H1 (cell line): Measurements from ENCODE around the gene AOAH. TPM values are rescaled to one million over a fixed set of nuclear protein-coding genes. Genes with fewer than 3 reads are reported as not detected.

Experiments
- CTCF ChIA-PET: fragments of 300-600 bp; sonication (Branson Sonifier 250); formaldehyde crosslinking; loops from one replicate; lab custom pipeline; 2021; ENCODE audit not compliant: partially characterized antibody; lab: Charles Lee
- POLR2A ChIA-PET: fragments of 300-600 bp; sonication (Branson Sonifier 250); formaldehyde crosslinking; loops from one replicate; lab custom pipeline; 2021; ENCODE audit warnings: inconsistent platforms; ENCODE audit not compliant: partially characterized antibody; lab: Charles Lee
- DNase-seq, 2 experiments: peaks; one replicate each; pipeline versions ENCODE4 v3.0.0 to v3.0.0-alpha.2; 2010 to 2022; ENCODE audit warnings: low spot score in 2 of 2, low read depth in 1 of 2, mixed read lengths in 1 of 2
- FAIRE-seq: peaks from 2 replicates; lab custom pipeline; 2011; peaks lifted over from hg19 to GRCh38; lab: Jason Lieb, UNC
- H2AFZ ChIP-seq: 2 replicates; pipeline ENCODE4 v1.8.1; 2012; ENCODE audit warnings: low read length, inconsistent platforms
- H2AK5ac ChIP-seq: 2 replicates; pipeline ENCODE4 v1.6.1; 2013; ENCODE audit warnings: low read depth, low read length
- H2BK120ac ChIP-seq: replicated peaks from 2 replicates; pipeline ENCODE3; 2013; ENCODE audit warnings: low read depth, low read length, inconsistent platforms
- H2BK12ac ChIP-seq: 2 replicates; pipeline ENCODE4 v1.6.1; 2013; ENCODE audit warnings: low read depth, low read length
- H2BK15ac ChIP-seq: 2 replicates; pipeline ENCODE4 v1.6.1; 2013; ENCODE audit warnings: low read length
- H2BK20ac ChIP-seq: 2 replicates; pipeline ENCODE4 v1.6.1; 2013; ENCODE audit warnings: low read length
- H2BK5ac ChIP-seq: 2 replicates; pipeline ENCODE4 v1.6.1; 2013; ENCODE audit warnings: low read depth, low read length
- H3K14ac ChIP-seq: 2 replicates; pipeline ENCODE4 v1.6.1; 2013; ENCODE audit warnings: inconsistent platforms; ENCODE audit not compliant: insufficient read length
- H3K18ac ChIP-seq: 2 replicates; pipeline ENCODE4 v1.6.1; 2013; ENCODE audit warnings: low read length; ENCODE audit errors: extremely low read depth
- H3K23ac ChIP-seq: 2 replicates; pipeline ENCODE4 v1.6.1; 2013; ENCODE audit warnings: inconsistent platforms; ENCODE audit not compliant: insufficient read length
- H3K23me2 ChIP-seq: 2 replicates; pipeline ENCODE4 v1.6.1; 2013; ENCODE audit warnings: low read depth, low read length
- H3K27ac ChIP-seq: 2 replicates; pipeline ENCODE4 v1.6.1; 2011; ENCODE audit warnings: low read depth, low read length, inconsistent platforms
- H3K27me3 ChIP-seq, 4 experiments: replicated peaks in 1 of 4; 1 replicate in 1 of 4; 2 replicates in 3 of 4; pipeline versions ENCODE4 v1.6.1 to v1.8.1; 2011 to 2013; ENCODE audit warnings: low read length in 3 of 4, mild to moderate bottlenecking in 3 of 4, inconsistent platforms in 2 of 4, mixed read lengths in 2 of 4, moderate library complexity in 1 of 4; ENCODE audit not compliant: control insufficient read depth in 3 of 4, insufficient read depth in 3 of 4; ENCODE audit errors: extremely low read depth in 1 of 4
- H3K36me3 ChIP-seq, 4 experiments: 2 replicates each; pipeline versions ENCODE4 v1.6.1 to v1.8.1; 2011 to 2013; ENCODE audit warnings: mild to moderate bottlenecking in 4 of 4, low read length in 3 of 4, moderate library complexity in 2 of 4, control low read depth in 1 of 4, inconsistent platforms in 1 of 4; ENCODE audit not compliant: insufficient read depth in 4 of 4, control insufficient read depth in 2 of 4
- H3K4ac ChIP-seq: replicated peaks from 2 replicates; pipeline ENCODE3; 2013; ENCODE audit warnings: low read length, low read depth, mixed read lengths, inconsistent platforms; ENCODE audit not compliant: insufficient read length
- H3K4me1 ChIP-seq, 4 experiments: replicated peaks in 1 of 4; 1 replicate in 1 of 4; 2 replicates in 3 of 4; pipeline versions ENCODE4 v1.6.1 to v1.8.1; 2011 to 2013; ENCODE audit warnings: low read length in 3 of 4, inconsistent platforms in 2 of 4, mixed read lengths in 1 of 4; ENCODE audit not compliant: insufficient read depth in 4 of 4, control insufficient read depth in 3 of 4
- H3K4me2 ChIP-seq, 2 experiments: 2 replicates each; pipeline versions ENCODE4 v1.6.1 to v1.8.1; 2011 to 2013; ENCODE audit warnings: low read depth in 2 of 2, low read length in 2 of 2, control low read depth in 1 of 2, inconsistent platforms in 1 of 2, mild to moderate bottlenecking in 1 of 2; ENCODE audit not compliant: insufficient read depth in 1 of 2
- H3K4me3 ChIP-seq, 4 experiments: fragments of 200-600, 300-600 bp in 1 of 4; sonication (generic), shearing (Covaris generic), sonication (Bioruptor Twin) in 1 of 4; 2 replicates each; pipeline versions ENCODE4 v1.5.1 to v1.8.1; 2011 to 2016; ENCODE audit warnings: low read length in 4 of 4, low read depth in 3 of 4, control low read depth in 2 of 4, inconsistent platforms in 2 of 4, mild to moderate bottlenecking in 2 of 4, mixed read lengths in 1 of 4, moderate library complexity in 1 of 4; ENCODE audit not compliant: insufficient read depth in 2 of 4; ENCODE audit errors: extremely low read depth in 1 of 4
- H3K56ac ChIP-seq: replicated peaks from 2 replicates; pipeline ENCODE3; 2013; ENCODE audit warnings: low read depth, mild to moderate bottlenecking, mixed read lengths, low read length, inconsistent platforms; ENCODE audit not compliant: insufficient read length
- H3K79me1 ChIP-seq: 2 replicates; pipeline ENCODE4 v1.6.1; 2013; ENCODE audit warnings: low read depth, low read length, control low read depth
- H3K79me2 ChIP-seq, 2 experiments: 2 replicates each; pipeline versions ENCODE4 v1.6.1 to v1.8.1; 2012 to 2013; ENCODE audit warnings: low read length in 2 of 2, mild to moderate bottlenecking in 2 of 2, inconsistent platforms in 1 of 2; ENCODE audit not compliant: insufficient read depth in 2 of 2, control insufficient read depth in 1 of 2
- H3K9ac ChIP-seq, 4 experiments: replicated peaks in 1 of 4; 1 replicate in 1 of 4; 2 replicates in 3 of 4; pipeline versions ENCODE4 v1.6.1 to v1.8.1; 2011 to 2013; ENCODE audit warnings: low read depth in 3 of 4, low read length in 3 of 4, control low read depth in 2 of 4, mild to moderate bottlenecking in 2 of 4, moderate library complexity in 2 of 4, inconsistent platforms in 1 of 4; ENCODE audit errors: extremely low read depth in 1 of 4
- H3K9me3 ChIP-seq, 2 experiments: 2 replicates each; pipeline versions ENCODE4 v1.6.1 to v1.8.1; 2012 to 2013; ENCODE audit warnings: mild to moderate bottlenecking in 2 of 2, moderate library complexity in 2 of 2, control low read depth in 1 of 2, inconsistent platforms in 1 of 2, low read depth in 1 of 2, low read length in 1 of 2, mixed read lengths in 1 of 2; ENCODE audit not compliant: insufficient read depth in 2 of 2
- H4K20me1 ChIP-seq, 2 experiments: replicated peaks in 1 of 2; 2 replicates each; pipeline versions ENCODE3 to v1.8.1; 2011 to 2013; ENCODE audit warnings: inconsistent platforms in 2 of 2, low read length in 2 of 2, mild to moderate bottlenecking in 1 of 2; ENCODE audit not compliant: insufficient read depth in 2 of 2, control insufficient read depth in 1 of 2
- H4K5ac ChIP-seq: 2 replicates; pipeline ENCODE4 v1.6.1; 2013; ENCODE audit warnings: low read length, low read depth, mixed read lengths, inconsistent platforms; ENCODE audit not compliant: insufficient read length
- H4K8ac ChIP-seq: 2 replicates; pipeline ENCODE4 v1.8.0; 2013; ENCODE audit warnings: mild to moderate bottlenecking, moderate library complexity, low read length, inconsistent platforms; ENCODE audit not compliant: insufficient read depth; ENCODE audit errors: extremely low read depth
- H4K91ac ChIP-seq: replicated peaks from 2 replicates; pipeline ENCODE3; 2013; ENCODE audit warnings: low read length, mixed read lengths, inconsistent platforms; ENCODE audit not compliant: insufficient read length
- CREB1 ChIP-seq: IDR thresholded peaks from 2 replicates; pipeline ENCODE4 v1.6.1; 2012; ENCODE audit warnings: inconsistent platforms
- E2F6 ChIP-seq: IDR thresholded peaks from 2 replicates; pipeline ENCODE4 v1.6.1; 2012; ENCODE audit warnings: inconsistent platforms
- RBBP5 ChIP-seq: IDR thresholded peaks from 2 replicates; pipeline ENCODE4 v1.7.1; 2012; ENCODE audit warnings: low read depth, mild to moderate bottlenecking, inconsistent platforms, low read length, moderate library complexity, borderline replicate concordance
- RNF2 ChIP-seq: fragments of 200-900, 300-1000 bp; sonication (generic); IDR thresholded peaks from 2 replicates; pipeline ENCODE4 v1.7.1; 2016; ENCODE audit warnings: borderline replicate concordance, low read depth, mild to moderate bottlenecking, antibody characterized with exemption, low read length; ENCODE audit not compliant: poor library complexity, severe bottlenecking; ENCODE audit errors: missing control alignments
- SAP30 ChIP-seq: fragments of 300-600 bp; sonication (generic); IDR thresholded peaks from 2 replicates; pipeline ENCODE4 v1.7.1; 2012; ENCODE audit warnings: low read length, moderate library complexity, mild to moderate bottlenecking, inconsistent platforms; ENCODE audit not compliant: insufficient read depth, insufficient replicate concordance
- TAF7 ChIP-seq: optimal IDR thresholded peaks from 2 replicates; pipeline ENCODE3; 2011; ENCODE audit warnings: low read depth, mild to moderate bottlenecking, inconsistent platforms, low read length, moderate library complexity, borderline replicate concordance
- YY1 ChIP-seq: IDR thresholded peaks from 2 replicates; pipeline ENCODE4 v1.6.1; 2011; ENCODE audit warnings: low read depth, mild to moderate bottlenecking, low read length
- WGBS, 2 experiments: shearing (Covaris generic) in 1 of 2; methylation state at CpG; one replicate each; pipeline versions ENCODE4 v1.1.6 to v1.1.7; 2013 to 2015; ENCODE audit warnings: low lambda C conversion rate in 2 of 2, mixed read lengths in 2 of 2, inconsistent platforms in 1 of 2, low coverage in 1 of 2, missing lambda C conversion rate in 1 of 2; ENCODE audit not compliant: insufficient replicate concordance in 2 of 2, insufficient coverage in 1 of 2, insufficient read length in 1 of 2; ENCODE audit errors: extremely low coverage in 1 of 2, missing lambda C conversion rate in 1 of 2; 5-methylcytosine and 5-hydroxymethylcytosine counted together
- polyA plus RNA-seq, 7 experiments: library from polyadenylated mRNA; depleted of rRNA in 3 of 7; stranded (reverse) in 5 of 7; unstranded in 2 of 7; fragments of >200 nt in 5 of 7; fragments of 200-250 nt in 2 of 7; gene quantifications; 1 replicate in 5 of 7; 2 replicates in 1 of 7; 4 replicates in 1 of 7; pipeline versions ENCODE4 v1.2.1 to v1.2.3, GENCODE V29; 2011 to 2013; ENCODE audit warnings: missing spikeins in 2 of 7, mixed read lengths in 2 of 7
- total RNA-seq: library from RNA; stranded (reverse); fragmentation: NEBNext Ultra II Directional; extraction: Animal tissue kit (Norgen Biotek cat#: 25700); gene quantifications from 2 replicates; pipeline ENCODE4 v1.2.1, GENCODE V29; 2021
- TF ChIP-seq, protein P1 (sequence below): IDR thresholded peaks from 2 replicates; pipeline ENCODE4 v1.6.1; 2012; ENCODE audit warnings: low read length, inconsistent platforms
- TF ChIP-seq, protein P2 (sequence below): IDR thresholded peaks from 2 replicates; pipeline ENCODE4 v1.6.1; 2011; ENCODE audit warnings: low read length, improper control_type of control experiment

AOAH gene
- total and polyA plus RNA-seq, 2 of the 8 experiments (the other 6 are each of a cell fraction or from before 2014, with no cell fraction given): 0.08 TPM; not detected in 1

DNA sequence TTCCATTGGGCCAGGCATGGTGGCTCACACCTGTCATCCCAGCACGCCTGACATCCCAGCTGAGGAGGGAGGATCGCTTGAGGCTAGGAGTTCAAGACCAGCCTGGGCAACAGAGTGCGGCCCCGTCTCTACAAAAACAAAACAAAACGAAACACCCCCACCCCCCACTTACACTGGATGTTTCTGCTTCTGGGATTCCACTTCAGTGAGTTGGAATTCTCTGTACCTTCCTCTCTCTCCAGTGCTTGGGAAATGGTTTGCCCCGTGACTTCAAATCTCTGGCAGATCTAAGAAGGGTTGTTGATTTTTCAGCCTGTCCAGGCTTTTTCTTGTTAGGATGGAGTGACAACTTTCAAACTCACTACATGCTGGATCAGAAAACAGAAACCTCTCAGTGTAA is 227.7 kb downstream of the AOAH start:
- CTCF ChIA-PET: interaction anchor here (1.5 kb wide), 1 partner anchor 173 kb away, joined by 5 read pairs; no protein-coding TSS in a partner anchor
- 97% methylated on average over 5 of the region's 6 CpGs; no CpG with 5 or more reads in 1 of the 2 experiments for WGBS, 2 experiments
- TF ChIP-seq CREB1 (no peak), E2F6 (no peak), SAP30 (no peak), YY1 (no peak), RBBP5 (no peak), TAF7 (no peak), RNF2 (no peak)
- TF ChIP-seq, protein P1, sequence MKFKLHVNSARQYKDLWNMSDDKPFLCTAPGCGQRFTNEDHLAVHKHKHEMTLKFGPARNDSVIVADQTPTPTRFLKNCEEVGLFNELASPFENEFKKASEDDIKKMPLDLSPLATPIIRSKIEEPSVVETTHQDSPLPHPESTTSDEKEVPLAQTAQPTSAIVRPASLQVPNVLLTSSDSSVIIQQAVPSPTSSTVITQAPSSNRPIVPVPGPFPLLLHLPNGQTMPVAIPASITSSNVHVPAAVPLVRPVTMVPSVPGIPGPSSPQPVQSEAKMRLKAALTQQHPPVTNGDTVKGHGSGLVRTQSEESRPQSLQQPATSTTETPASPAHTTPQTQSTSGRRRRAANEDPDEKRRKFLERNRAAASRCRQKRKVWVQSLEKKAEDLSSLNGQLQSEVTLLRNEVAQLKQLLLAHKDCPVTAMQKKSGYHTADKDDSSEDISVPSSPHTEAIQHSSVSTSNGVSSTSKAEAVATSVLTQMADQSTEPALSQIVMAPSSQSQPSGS: no peak
- TF ChIP-seq, protein P2, sequence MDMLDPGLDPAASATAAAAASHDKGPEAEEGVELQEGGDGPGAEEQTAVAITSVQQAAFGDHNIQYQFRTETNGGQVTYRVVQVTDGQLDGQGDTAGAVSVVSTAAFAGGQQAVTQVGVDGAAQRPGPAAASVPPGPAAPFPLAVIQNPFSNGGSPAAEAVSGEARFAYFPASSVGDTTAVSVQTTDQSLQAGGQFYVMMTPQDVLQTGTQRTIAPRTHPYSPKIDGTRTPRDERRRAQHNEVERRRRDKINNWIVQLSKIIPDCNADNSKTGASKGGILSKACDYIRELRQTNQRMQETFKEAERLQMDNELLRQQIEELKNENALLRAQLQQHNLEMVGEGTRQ: no peak

More for the DNA sequence above, 227.7 kb downstream of the AOAH start:
- H2AFZ ChIP-seq: no peak overlapping the region
- no peaks in the 10 kb centered on the region for H4K20me1 ChIP-seq
- no peaks in the 10 kb centered on the region for H3K27me3 ChIP-seq
- no peaks in the 10 kb centered on the region for H3K4me1 ChIP-seq
- H2BK5ac ChIP-seq: no peak overlapping the region
- no peaks in the 10 kb centered on the region for H3K23me2 ChIP-seq
- H3K4me3 ChIP-seq: no peak overlapping the region
- no peak overlapping the region for H4K91ac ChIP-seq
- H3K27ac ChIP-seq: no peak overlapping the region
- no peak overlapping the region for H3K23ac ChIP-seq
- H4K8ac ChIP-seq: no peak overlapping the region
- no peaks in the 10 kb centered on the region for H3K79me1 ChIP-seq
- no peak overlapping the region for H2BK20ac ChIP-seq
- H3K56ac ChIP-seq: no peak overlapping the region
- DNase-seq (no peak), FAIRE-seq (no peak)
- H3K18ac ChIP-seq: no peak overlapping the region
- H2AK5ac ChIP-seq: no peak overlapping the region
- no peak overlapping the region for H2BK12ac ChIP-seq
- H2BK120ac ChIP-seq: no peak overlapping the region
- H2BK15ac ChIP-seq: no peak overlapping the region
- POLR2A ChIA-PET: no interaction called here
- no peaks in the 10 kb centered on the region for H3K79me2 ChIP-seq
- no peak overlapping the region for H3K4me2 ChIP-seq
- no peak overlapping the region for H3K14ac ChIP-seq
- no peak overlapping the region for H3K4ac ChIP-seq
- no peak overlapping the region for H4K5ac ChIP-seq
- H3K36me3 ChIP-seq: no peaks in the 10 kb centered on the region; a peak in 1 of 8 replicates
- H3K9ac ChIP-seq: no peak overlapping the region
- H3K9me3 ChIP-seq: no peaks in the 10 kb centered on the region
